ENCODE measurements around the gene SEMA5B. TPM values are rescaled to one million over a fixed set of nuclear protein-coding genes. Genes with fewer than 3 reads are reported as not detected.

The SEMA5B gene
- total and polyA plus RNA-seq, 9 of the 15 experiments (the other 6 are each of a cell fraction or from before 2014, with no cell fraction given) = not detected

DNA sequence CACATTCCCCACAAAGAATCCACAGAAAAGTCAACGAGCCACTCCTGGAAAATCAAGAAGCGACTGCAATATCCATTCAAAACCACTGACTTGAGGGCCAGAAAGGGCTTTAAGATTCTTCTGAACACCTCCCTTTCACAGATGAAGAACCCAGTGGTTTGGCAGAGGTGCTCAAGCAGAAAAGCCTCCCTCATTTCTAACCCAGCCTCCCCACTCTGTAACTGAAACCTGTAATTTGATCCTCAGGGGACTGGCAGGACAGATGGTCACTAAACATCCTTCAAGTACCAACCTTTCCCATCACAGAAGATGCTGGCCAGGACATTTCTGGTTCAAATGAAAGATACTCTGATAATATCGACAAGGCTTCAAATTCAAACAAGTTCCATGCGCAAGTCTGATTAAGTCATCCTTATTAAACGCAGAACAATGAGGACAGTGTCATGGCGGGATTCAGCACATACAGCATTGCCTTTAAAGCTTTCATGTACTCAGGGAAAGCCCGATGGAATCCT, 5.5 kb downstream of the SEMA5B start:
- H3K4me2 ChIP-seq (ENCODE audit: insufficient read depth, low read length) = no peak overlapping the region
- no peak overlapping the region for H3K4me3 ChIP-seq
- no peak for DNase-seq (ENCODE audit: extremely low read depth in 1 of 4, low spot score in 3 of 4)
- CTCF ChIA-PET (ENCODE audit: low intra/inter-chr PET ratio) = no interaction called here
- peaks cover 13 to 41% of the 10 kb centered on the region in 2 experiments for H3K27me3 ChIP-seq (ENCODE audit: control insufficient read depth in 2 of 2, insufficient read depth in 2 of 2, low read length in 2 of 2)
- H3K9me3 ChIP-seq (replicated peaks; ENCODE audit: control insufficient read depth, insufficient read depth, low read depth, low read length) = no peaks in the 10 kb centered on the region
- H3K9me1 ChIP-seq (ENCODE audit: control insufficient read depth, insufficient read depth, low read length) = no peaks in the 10 kb centered on the region
- in situ Hi-C loops (cut with MboI) = no loop called here
- no peak overlapping the region for H2AFZ ChIP-seq (ENCODE audit: low read depth, low read length)
- H3K27ac ChIP-seq (ENCODE audit: extremely low read depth, low read depth, low read length) = no peak overlapping the region
- POLR2A ChIA-PET = no interaction called here
- H3K79me2 ChIP-seq (ENCODE audit: control insufficient read depth, insufficient read depth, low read length) = no peaks in the 10 kb centered on the region
- FAIRE-seq = no peak
- no peak for ATAC-seq
- 0% methylated on average over 6 of the region's 7 CpGs for WGBS (ENCODE audit: insufficient coverage, low coverage, missing lambda C conversion rate)
- BruUV-seq (replicated peaks) = no TSS peak
- H3K36me3 ChIP-seq (ENCODE audit: control insufficient read depth, insufficient read depth, low read length) = no peaks in the 10 kb centered on the region
- TF ChIP-seq MYNN (IDR thresholded peaks at IDR 0.05) (no peak), MYNN (CRISPR knock-in tag; IDR thresholded peaks at IDR 0.05) (no peak)
- H3K4me1 ChIP-seq (replicated peaks in 1 of 2; ENCODE audit: control insufficient read depth in 2 of 2, insufficient read depth in 2 of 2, low read length in 2 of 2) = peaks cover 0 to 6% of the 10 kb centered on the region in 2 experiments; a peak in 1 of 5 replicates
- H4K20me1 ChIP-seq (replicated peaks; ENCODE audit: control insufficient read depth, insufficient read depth, low read length) = no peaks in the 10 kb centered on the region
- intact Hi-C loops (cut with micrococcal nuclease) = loop anchor here (10.0 kb wide), 2 partner anchors 267 to 457 kb away; partner anchors contain the start of genes DTX3L and PARP9
- no peak overlapping the region for H3K9ac ChIP-seq (ENCODE audit: insufficient read depth in 1 of 2, low read depth in 2 of 2, low read length in 2 of 2)

DNA sequence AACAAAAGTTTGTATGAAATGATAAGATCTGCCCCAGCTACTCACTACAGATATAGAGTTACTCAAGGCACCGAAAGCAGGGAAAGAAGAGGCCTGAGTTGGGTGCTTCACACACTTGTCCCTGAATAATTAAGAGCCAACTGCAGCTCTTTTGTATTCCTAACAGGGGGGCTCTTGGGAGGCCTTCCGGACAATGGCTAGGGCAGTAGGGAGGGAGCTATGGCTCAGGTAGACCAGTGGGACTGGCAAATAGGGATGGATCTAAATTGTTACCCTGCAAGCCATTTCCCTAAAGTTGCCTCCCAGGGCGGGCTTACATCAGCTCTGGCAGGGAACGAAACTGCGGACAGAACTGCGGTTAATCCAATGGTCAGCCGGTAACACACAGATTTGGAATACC, 6.2 kb downstream of the SEMA5B start:
- ChIA-PET POLR2A (interaction anchor here (1.0 kb wide), 1 partner anchor 24 kb away, joined by 4 read pairs; no protein-coding TSS in a partner anchor), CTCF (ENCODE audit: low intra/inter-chr PET ratio) (no interaction called here)
- Histone ChIP-seq H3K9me1 (ENCODE audit: control insufficient read depth, insufficient read depth, low read length) (no peaks in the 10 kb centered on the region), H4K20me1 (replicated peaks; ENCODE audit: control insufficient read depth, insufficient read depth, low read length) (no peaks in the 10 kb centered on the region), H3K4me2 (ENCODE audit: insufficient read depth, low read length) (no peak overlapping the region), H3K4me3 (no peak overlapping the region), H3K9me3 (replicated peaks; ENCODE audit: control insufficient read depth, insufficient read depth, low read depth, low read length) (no peaks in the 10 kb centered on the region), H3K79me2 (ENCODE audit: control insufficient read depth, insufficient read depth, low read length) (no peaks in the 10 kb centered on the region), H2AFZ (ENCODE audit: low read depth, low read length) (no peak overlapping the region), H3K27me3 (ENCODE audit: control insufficient read depth in 2 of 2, insufficient read depth in 2 of 2, low read length in 2 of 2) (peaks cover 8 to 35% of the 10 kb centered on the region in 2 experiments; a peak in 4 of 5 replicates), H3K4me1 (replicated peaks in 1 of 2; ENCODE audit: control insufficient read depth in 2 of 2, insufficient read depth in 2 of 2, low read length in 2 of 2) (no peaks in the 10 kb centered on the region), H3K9ac (ENCODE audit: insufficient read depth in 1 of 2, low read depth in 2 of 2, low read length in 2 of 2) (no peak overlapping the region), H3K27ac (ENCODE audit: extremely low read depth, low read depth, low read length) (no peak overlapping the region), H3K36me3 (ENCODE audit: control insufficient read depth, insufficient read depth, low read length) (no peaks in the 10 kb centered on the region)
- 9% methylated on average over 7 of the region's 7 CpGs for WGBS (ENCODE audit: insufficient coverage, low coverage, missing lambda C conversion rate)
- DNase-seq (ENCODE audit: extremely low read depth in 1 of 4, low spot score in 3 of 4) (no peak), ATAC-seq (no peak), FAIRE-seq (no peak)
- in situ Hi-C loops (cut with MboI) (no loop called here), intact Hi-C loops (cut with micrococcal nuclease) (loop anchor here (10.0 kb wide), 2 partner anchors 267 to 457 kb away; partner anchors contain the start of genes DTX3L and PARP9)
- no TSS peak for BruUV-seq (replicated peaks)
- TF ChIP-seq ZFP1 (CRISPR knock-in tag; IDR thresholded peaks at IDR 0.05) (no peak), WHSC1 (IDR thresholded peaks at IDR 0.05; ENCODE audit: low read length) (no peak), SUPT5H (IDR thresholded peaks at IDR 0.05) (no peak), ZNF696 (CRISPR knock-in tag; conservative IDR thresholded peaks at IDR 0.05) (no peak), POLR3G (IDR thresholded peaks at IDR 0.05; ENCODE audit: extremely low read depth, insufficient read length, insufficient replicate concordance) (no peak), CTBP1 (IDR thresholded peaks at IDR 0.05; ENCODE audit: borderline replicate concordance) (no peak), ZNF232 (CRISPR knock-in tag; IDR thresholded peaks at IDR 0.05) (no peak), ZBED1 (IDR thresholded peaks at IDR 0.05) (no peak), ZNF12 (CRISPR knock-in tag; IDR thresholded peaks at IDR 0.05) (no peak), ZNF239 (CRISPR knock-in tag; IDR thresholded peaks at IDR 0.05) (no peak), TCFL5 (CRISPR knock-in tag; conservative IDR thresholded peaks at IDR 0.05) (no peak), DIDO1 (tag; IDR thresholded peaks at IDR 0.05; ENCODE audit: low read depth) (no peak), SMARCA4 (IDR thresholded peaks at IDR 0.05) (no peak), ILF3 (IDR thresholded peaks at IDR 0.05; ENCODE audit: borderline replicate concordance) (no peak)
- TF ChIP-seq, protein P1, sequence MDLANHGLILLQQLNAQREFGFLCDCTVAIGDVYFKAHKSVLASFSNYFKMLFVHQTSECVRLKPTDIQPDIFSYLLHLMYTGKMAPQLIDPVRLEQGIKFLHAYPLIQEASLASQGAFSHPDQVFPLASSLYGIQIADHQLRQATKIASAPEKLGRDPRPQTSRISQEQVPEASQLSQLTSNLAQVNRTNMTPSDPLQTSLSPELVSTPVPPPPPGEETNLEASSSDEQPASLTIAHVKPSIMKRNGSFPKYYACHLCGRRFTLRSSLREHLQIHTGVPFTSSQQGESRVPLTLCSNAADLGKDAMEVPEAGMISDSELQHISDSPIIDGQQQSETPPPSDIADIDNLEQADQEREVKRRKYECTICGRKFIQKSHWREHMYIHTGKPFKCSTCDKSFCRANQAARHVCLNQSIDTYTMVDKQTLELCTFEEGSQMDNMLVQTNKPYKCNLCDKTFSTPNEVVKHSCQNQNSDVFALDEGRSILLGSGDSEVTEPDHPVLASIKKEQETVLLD (IDR thresholded peaks at IDR 0.05) = no peak

All from K562 (cell line).